HEK293 (cell line): ENCODE data around the gene AGRN.

ENCODE experiments used
- FEZF1 ChIP-seq: fragments of 450-650 bp; formaldehyde crosslinking; IDR thresholded peaks from 2 replicates; pipeline ENCODE4 v1.5.1; 2016; ENCODE audit warnings: missing biosample characterization, missing genetic modification characterization
- GLIS1 ChIP-seq: fragments of 450-650 bp; formaldehyde crosslinking; IDR thresholded peaks from 2 replicates; pipeline ENCODE4 v1.5.1; 2016; ENCODE audit warnings: missing biosample characterization, missing genetic modification characterization
- HIC1 ChIP-seq: fragments of 450-650 bp; formaldehyde crosslinking; IDR thresholded peaks from 2 replicates; pipeline ENCODE4 v1.5.1; 2016; ENCODE audit warnings: missing biosample characterization, missing genetic modification characterization
- INSM2 ChIP-seq: fragments of 450-650 bp; formaldehyde crosslinking; IDR thresholded peaks from 2 replicates; pipeline ENCODE4 v1.5.1; 2016; ENCODE audit warnings: missing biosample characterization, missing genetic modification characterization
- KLF8 ChIP-seq: fragments of 450-650 bp; formaldehyde crosslinking; IDR thresholded peaks from 2 replicates; pipeline ENCODE4 v1.5.1; 2016; ENCODE audit warnings: missing biosample characterization, missing genetic modification characterization
- MYNN ChIP-seq: fragments of 450-650 bp; formaldehyde crosslinking; IDR thresholded peaks from 2 replicates; pipeline ENCODE4 v1.5.1; 2016; ENCODE audit warnings: missing biosample characterization, missing genetic modification characterization, borderline replicate concordance
- PRDM10 ChIP-seq: fragments of 450-650 bp; formaldehyde crosslinking; IDR thresholded peaks from 2 replicates; pipeline ENCODE4 v1.5.1; 2016; ENCODE audit warnings: missing biosample characterization, missing genetic modification characterization
- SCRT1 ChIP-seq: fragments of 450-650 bp; formaldehyde crosslinking; IDR thresholded peaks from 2 replicates; pipeline ENCODE4 v1.5.1; 2016; ENCODE audit warnings: missing biosample characterization, missing genetic modification characterization, borderline replicate concordance
- ZBTB48 ChIP-seq: fragments of 450-650 bp; formaldehyde crosslinking; IDR thresholded peaks from 2 replicates; pipeline ENCODE4 v1.5.1; 2016; ENCODE audit warnings: missing biosample characterization, missing genetic modification characterization
- ZBTB49 ChIP-seq: fragments of 450-650 bp; formaldehyde crosslinking; IDR thresholded peaks from 2 replicates; pipeline ENCODE4 v1.5.1; 2016; ENCODE audit warnings: missing biosample characterization, missing genetic modification characterization, low read depth
- ZBTB7A ChIP-seq: fragments of 450-650 bp; formaldehyde crosslinking; IDR thresholded peaks from 2 replicates; pipeline ENCODE4 v1.5.1; 2016; ENCODE audit warnings: low read depth, missing biosample characterization, missing genetic modification characterization
- ZBTB8A ChIP-seq: fragments of 450-650 bp; formaldehyde crosslinking; IDR thresholded peaks from 2 replicates; pipeline ENCODE4 v1.5.1; 2016; ENCODE audit warnings: missing biosample characterization, missing genetic modification characterization
- ZFHX2 ChIP-seq: fragments of 450-650 bp; formaldehyde crosslinking; conservative IDR thresholded peaks from 2 replicates; pipeline ENCODE4 v1.5.1; 2016; ENCODE audit warnings: missing biosample characterization, missing genetic modification characterization
- ZFP69B ChIP-seq: fragments of 450-650 bp; formaldehyde crosslinking; IDR thresholded peaks from 2 replicates; pipeline ENCODE4 v1.5.1; 2016; ENCODE audit warnings: missing biosample characterization, missing genetic modification characterization
- ZNF114 ChIP-seq: fragments of 450-650 bp; formaldehyde crosslinking; IDR thresholded peaks from 2 replicates; pipeline ENCODE4 v1.5.0; 2017; ENCODE audit warnings: missing biosample characterization, missing genetic modification characterization
- ZNF2 ChIP-seq: fragments of 450-650 bp; formaldehyde crosslinking; IDR thresholded peaks from 2 replicates; pipeline ENCODE4 v1.5.1; 2016; ENCODE audit warnings: missing biosample characterization, missing genetic modification characterization
- ZNF221 ChIP-seq: fragments of 450-650 bp; formaldehyde crosslinking; IDR thresholded peaks from 2 replicates; pipeline ENCODE4 v1.5.1; 2017; ENCODE audit warnings: missing biosample characterization, missing genetic modification characterization, borderline replicate concordance
- ZNF324 ChIP-seq: fragments of 450-650 bp; formaldehyde crosslinking; IDR thresholded peaks from 2 replicates; pipeline ENCODE4 v1.5.1; 2016; ENCODE audit warnings: missing biosample characterization, missing genetic modification characterization
- ZNF394 ChIP-seq: fragments of 450-650 bp; formaldehyde crosslinking; IDR thresholded peaks from 2 replicates; pipeline ENCODE4 v1.5.1; 2016; ENCODE audit warnings: missing biosample characterization, missing genetic modification characterization, mild to moderate bottlenecking, moderate library complexity, borderline replicate concordance
- ZNF473 ChIP-seq: fragments of 450-650 bp; formaldehyde crosslinking; IDR thresholded peaks from 2 replicates; pipeline ENCODE4 v1.5.1; 2017; ENCODE audit warnings: missing biosample characterization, missing genetic modification characterization
- ZNF514 ChIP-seq: fragments of 450-650 bp; formaldehyde crosslinking; IDR thresholded peaks from 2 replicates; pipeline ENCODE4 v1.5.1; 2016; ENCODE audit warnings: missing biosample characterization, missing genetic modification characterization
- ZNF561 ChIP-seq: fragments of 450-650 bp; IDR thresholded peaks from 2 replicates; pipeline ENCODE4 v1.5.1; 2018; ENCODE audit warnings: missing biosample characterization, missing genetic modification characterization, borderline replicate concordance
- ZNF639 ChIP-seq: fragments of 450-650 bp; formaldehyde crosslinking; IDR thresholded peaks from 2 replicates; pipeline ENCODE4 v1.5.1; 2016; ENCODE audit warnings: missing biosample characterization, missing genetic modification characterization
- TF ChIP-seq, protein P1 (sequence below): fragments of 450-650 bp; formaldehyde crosslinking; IDR thresholded peaks from 2 replicates; pipeline ENCODE4 v1.5.0; 2017; ENCODE audit warnings: missing biosample characterization, missing genetic modification characterization, borderline replicate concordance

Gene AGRN

GRCh38 chr1:1021010-1021919 is 1.3 kb downstream of the AGRN start (continued):
- peak; percentile 67 for TF ChIP-seq PRDM10 (tag by site-specific recombination)
- TF ChIP-seq ZNF394: peak; percentile 34; the same call in 1 of the 2 replicates
- 0 out of 2 replicates have a peak, but pooled peaks have one; percentile 10 for TF ChIP-seq KLF8
- no peak for TF ChIP-seq ZNF473
- TF ChIP-seq SCRT1 (tag by site-specific recombination): no peak
- no peak for TF ChIP-seq ZBTB48 (tag by site-specific recombination)
- TF ChIP-seq ZBTB49 (tag by site-specific recombination): no peak
- no peak for TF ChIP-seq ZBTB7A (tag by site-specific recombination)
- no peak for TF ChIP-seq ZFP69B (tag by site-specific recombination)
- no peak for TF ChIP-seq ZNF514
- TF ChIP-seq INSM2: no peak
- TF ChIP-seq ZFHX2 (tag by site-specific recombination): peak; percentile 18; the same call in 1 of the 2 replicates
- 0 out of 2 replicates have a peak, but pooled peaks have one; percentile 9 for TF ChIP-seq FEZF1
- TF ChIP-seq MYNN (tag by site-specific recombination): no peak
- peak; percentile 50; the same call in 1 of the 2 replicates for TF ChIP-seq ZBTB8A (tag by site-specific recombination)
- TF ChIP-seq ZNF561: 0 out of 2 replicates have a peak, but pooled peaks have one; percentile 28
- 0 out of 2 replicates have a peak, but pooled peaks have one; percentile 12 for TF ChIP-seq ZNF2 (tag by site-specific recombination)
- TF ChIP-seq, protein P1, sequence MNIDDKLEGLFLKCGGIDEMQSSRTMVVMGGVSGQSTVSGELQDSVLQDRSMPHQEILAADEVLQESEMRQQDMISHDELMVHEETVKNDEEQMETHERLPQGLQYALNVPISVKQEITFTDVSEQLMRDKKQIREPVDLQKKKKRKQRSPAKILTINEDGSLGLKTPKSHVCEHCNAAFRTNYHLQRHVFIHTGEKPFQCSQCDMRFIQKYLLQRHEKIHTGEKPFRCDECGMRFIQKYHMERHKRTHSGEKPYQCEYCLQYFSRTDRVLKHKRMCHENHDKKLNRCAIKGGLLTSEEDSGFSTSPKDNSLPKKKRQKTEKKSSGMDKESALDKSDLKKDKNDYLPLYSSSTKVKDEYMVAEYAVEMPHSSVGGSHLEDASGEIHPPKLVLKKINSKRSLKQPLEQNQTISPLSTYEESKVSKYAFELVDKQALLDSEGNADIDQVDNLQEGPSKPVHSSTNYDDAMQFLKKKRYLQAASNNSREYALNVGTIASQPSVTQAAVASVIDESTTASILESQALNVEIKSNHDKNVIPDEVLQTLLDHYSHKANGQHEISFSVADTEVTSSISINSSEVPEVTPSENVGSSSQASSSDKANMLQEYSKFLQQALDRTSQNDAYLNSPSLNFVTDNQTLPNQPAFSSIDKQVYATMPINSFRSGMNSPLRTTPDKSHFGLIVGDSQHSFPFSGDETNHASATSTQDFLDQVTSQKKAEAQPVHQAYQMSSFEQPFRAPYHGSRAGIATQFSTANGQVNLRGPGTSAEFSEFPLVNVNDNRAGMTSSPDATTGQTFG: no peak
- TF ChIP-seq ZNF114 (tag by site-specific recombination): no peak
- TF ChIP-seq ZNF221: no peak
- no peak for TF ChIP-seq ZNF639 (tag by site-specific recombination)
- TF ChIP-seq HIC1 (tag by site-specific recombination): no peak
- peak; percentile 95 for TF ChIP-seq GLIS1 (tag by site-specific recombination)
- 0 out of 2 replicates have a peak, but pooled peaks have one; percentile 16 for TF ChIP-seq ZNF324 (tag by site-specific recombination)
